ENCODE results near the gene SLMAP.

DNA sequence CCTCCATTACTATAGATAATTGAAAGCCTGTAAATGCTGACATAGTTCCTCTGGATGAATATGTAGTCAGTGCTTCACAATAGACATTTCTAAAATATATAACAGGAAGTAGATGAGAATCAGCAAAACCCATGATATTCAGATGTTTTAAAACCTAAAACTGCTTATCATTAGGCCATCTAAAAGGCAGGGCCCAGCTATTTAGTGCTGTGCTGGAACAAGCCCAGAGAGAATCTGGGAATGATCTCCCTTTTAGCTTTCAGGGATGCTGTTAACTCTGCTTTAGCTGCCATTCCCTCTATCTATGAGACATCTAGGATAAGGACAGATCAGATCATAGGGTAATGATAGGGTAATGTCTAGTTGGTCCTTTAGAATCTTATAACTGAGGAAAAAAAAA, 106.8 kb downstream of the SLMAP start:
- TF ChIP-seq POLR2AphosphoS5 (IDR thresholded peaks at IDR 0.05): no peak
- TF ChIP-seq, protein P1, sequence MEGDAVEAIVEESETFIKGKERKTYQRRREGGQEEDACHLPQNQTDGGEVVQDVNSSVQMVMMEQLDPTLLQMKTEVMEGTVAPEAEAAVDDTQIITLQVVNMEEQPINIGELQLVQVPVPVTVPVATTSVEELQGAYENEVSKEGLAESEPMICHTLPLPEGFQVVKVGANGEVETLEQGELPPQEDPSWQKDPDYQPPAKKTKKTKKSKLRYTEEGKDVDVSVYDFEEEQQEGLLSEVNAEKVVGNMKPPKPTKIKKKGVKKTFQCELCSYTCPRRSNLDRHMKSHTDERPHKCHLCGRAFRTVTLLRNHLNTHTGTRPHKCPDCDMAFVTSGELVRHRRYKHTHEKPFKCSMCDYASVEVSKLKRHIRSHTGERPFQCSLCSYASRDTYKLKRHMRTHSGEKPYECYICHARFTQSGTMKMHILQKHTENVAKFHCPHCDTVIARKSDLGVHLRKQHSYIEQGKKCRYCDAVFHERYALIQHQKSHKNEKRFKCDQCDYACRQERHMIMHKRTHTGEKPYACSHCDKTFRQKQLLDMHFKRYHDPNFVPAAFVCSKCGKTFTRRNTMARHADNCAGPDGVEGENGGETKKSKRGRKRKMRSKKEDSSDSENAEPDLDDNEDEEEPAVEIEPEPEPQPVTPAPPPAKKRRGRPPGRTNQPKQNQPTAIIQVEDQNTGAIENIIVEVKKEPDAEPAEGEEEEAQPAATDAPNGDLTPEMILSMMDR (IDR thresholded peaks at IDR 0.05): no peak

Data from breast epithelium (tissue), 3 donors.